NCI-H128 (cell line): ENCODE results near the gene PGLYRP4.

Experiments
- DNase-seq: peaks from one replicate; lab custom pipeline; 2025; ENCODE audit not compliant: unreplicated experiment; lab: John Stamatoyannopoulos, UW

The PGLYRP4 gene

GRCh38 chr1:153292185-153292584, 56.5 kb downstream of the PGLYRP4 start:
- no peak for DNase-seq

- no peak for DNase-seq
Observed at GRCh38 chr1:153291514-153291913, 57.1 kb downstream of the PGLYRP4 start.

- DNase-seq = no peak
Observed at GRCh38 chr1:153288634-153289275, 59.9 kb downstream of the PGLYRP4 start.
